Measurements from ENCODE around the gene ACTN1.

- TF ChIP-seq CTCF (IDR thresholded peaks at IDR 0.05) (no peak), POLR2A (IDR thresholded peaks at IDR 0.05) (peak; percentile 25)
Measured at GRCh38 chr14:68979021-68979721, at the start of gene ACTN1.
